ENCODE results near the gene TRIM32. TPM values are rescaled to one million over a fixed set of nuclear protein-coding genes. Genes with fewer than 3 reads are reported as not detected.

The TRIM32 gene
- total RNA-seq, 1 experiment from 2014 or later: 20.2 TPM

GRCh38 chr9:116733010-116733641 is 46.0 kb downstream of the TRIM32 start:
- POLR2A ChIA-PET: no interaction called here
- Histone ChIP-seq H3K27me3 (ENCODE audit: control insufficient read depth, insufficient read depth, low read length) (no peaks in the 10 kb centered on the region), H3K36me3 (ENCODE audit: control insufficient read depth, insufficient read depth, low read length) (no peaks in the 10 kb centered on the region), H3K27ac (ENCODE audit: low read length) (no peak overlapping the region), H3K9me3 (ENCODE audit: control insufficient read depth, insufficient read depth, low read depth, low read length) (no peaks in the 10 kb centered on the region), H3K4me3 (ENCODE audit: low read depth in 2 of 2, low read length in 2 of 2) (no peak overlapping the region), H3K4me1 (ENCODE audit: control insufficient read depth, insufficient read depth, low read length) (no peaks in the 10 kb centered on the region)
- BruUV-seq (replicated peaks): no TSS peak
- CTCF ChIA-PET: no interaction called here
- no peak for TF ChIP-seq SIN3A (IDR thresholded peaks at IDR 0.05; ENCODE audit: borderline replicate concordance, insufficient read depth, low read depth, low read length)
- no peak for TF ChIP-seq TCF7L2 (IDR thresholded peaks at IDR 0.05; ENCODE audit: low read depth, low read length)
- TF ChIP-seq REST (IDR thresholded peaks at IDR 0.05; ENCODE audit: insufficient read depth in 1 of 2, low read depth in 2 of 2, low read length in 1 of 2): no peak
- no peak for TF ChIP-seq POLR2AphosphoS5 (IDR thresholded peaks at IDR 0.05; ENCODE audit: low read depth, low read length)
- TF ChIP-seq CTCF (IDR thresholded peaks at IDR 0.05): no peak
- DNase-seq (ENCODE audit: low read depth, low spot score) (no peak), ATAC-seq (no peak)
- intact Hi-C loops (cut with micrococcal nuclease; ENCODE audit: unreplicated experiment): no loop called here
- in situ Hi-C loops (cut with HindIII; ENCODE audit: low pct_unique_long_range_greater_than_20kb, low sequenced_read_pairs): no loop called here

- POLR2A ChIA-PET: no interaction called here
- CTCF ChIA-PET: interaction anchor here (0.6 to 2.0 kb wide), 4 partner anchors 12 to 394 kb away, joined by 3 to 15 read pairs (median 6); no protein-coding TSS in a partner anchor
- no peak for TF ChIP-seq SIN3A (IDR thresholded peaks at IDR 0.05; ENCODE audit: borderline replicate concordance, insufficient read depth, low read depth, low read length)
- TF ChIP-seq REST (IDR thresholded peaks at IDR 0.05; ENCODE audit: insufficient read depth in 1 of 2, low read depth in 2 of 2, low read length in 1 of 2): no peak
- TF ChIP-seq TCF7L2 (IDR thresholded peaks at IDR 0.05; ENCODE audit: low read depth, low read length): no peak
- TF ChIP-seq POLR2AphosphoS5 (IDR thresholded peaks at IDR 0.05; ENCODE audit: low read depth, low read length): no peak
- TF ChIP-seq CTCF (IDR thresholded peaks at IDR 0.05): no peak
- no peaks in the 10 kb centered on the region for H3K9me3 ChIP-seq (ENCODE audit: control insufficient read depth, insufficient read depth, low read depth, low read length)
- no peaks in the 10 kb centered on the region for H3K27me3 ChIP-seq (ENCODE audit: control insufficient read depth, insufficient read depth, low read length)
- DNase-seq (ENCODE audit: low read depth, low spot score) (no peak), ATAC-seq (0 out of 2 replicates have a peak, but pooled peaks have one; percentile 23)
- H3K36me3 ChIP-seq (ENCODE audit: control insufficient read depth, insufficient read depth, low read length): no peaks in the 10 kb centered on the region
- in situ Hi-C loops (cut with HindIII; ENCODE audit: low pct_unique_long_range_greater_than_20kb, low sequenced_read_pairs) (no loop called here), intact Hi-C loops (cut with micrococcal nuclease; ENCODE audit: unreplicated experiment) (loop anchor here (1.0 kb wide), 1 partner anchor 124 kb away; no protein-coding TSS in a partner anchor)
- no peaks in the 10 kb centered on the region for H3K4me1 ChIP-seq (ENCODE audit: control insufficient read depth, insufficient read depth, low read length)
- BruUV-seq (replicated peaks): no TSS peak
- no peak overlapping the region for H3K4me3 ChIP-seq (ENCODE audit: low read depth in 2 of 2, low read length in 2 of 2)
- H3K27ac ChIP-seq (ENCODE audit: low read length): no peak overlapping the region
These were observed 49.5 kb downstream of the TRIM32 start for GRCh38 chr9:116736399-116737151.
